HAP-1 (cell line): ENCODE measurements around the gene IFT81.
"Not testable (repeated sequence)": the region's sequence is repeated elsewhere in the genome, so short reads cannot be mapped to it uniquely, and the experiment has no call there.

Experiments
- DNase-seq, 2 experiments: peaks; one replicate each; pipeline ENCODE4 v3.0.0-alpha.2; 2016 to 2020; ENCODE audit warnings: low spot score in 2 of 2
- H3K27me3 ChIP-seq: fragments of 250-450 bp; sonication (Bioruptor Pico); 2 replicates; pipeline ENCODE4 v1.5.1; 2020; ENCODE audit warnings: low read depth, mild to moderate bottlenecking, moderate library complexity
- H3K36me3 ChIP-seq: fragments of 250-450 bp; sonication (Bioruptor Pico); replicated peaks from 2 replicates; pipeline ENCODE4 v1.5.1; 2020; ENCODE audit warnings: mild to moderate bottlenecking
- H3K4me1 ChIP-seq: fragments of 250-450 bp; sonication (Bioruptor Pico); 2 replicates; pipeline ENCODE4 v1.5.1; 2020; ENCODE audit warnings: mild to moderate bottlenecking
- H3K4me3 ChIP-seq: fragments of 250-450 bp; sonication (Bioruptor Pico); 2 replicates; pipeline ENCODE4 v1.5.1; 2020; ENCODE audit warnings: mild to moderate bottlenecking, moderate library complexity
- H3K9me3 ChIP-seq: fragments of 250-450 bp; sonication (Bioruptor Pico); 2 replicates; pipeline ENCODE4 v1.5.1; 2020; ENCODE audit warnings: mild to moderate bottlenecking, moderate library complexity
- in situ Hi-C: fragments of 300-500 bp; cut with MboI; formaldehyde crosslinking; loops from 3 replicates; pipeline ENCODE4 v1.14.3; 2020; ENCODE audit warnings: low sequenced_read_pairs, inconsistent platforms, mixed read lengths

The IFT81 gene, protein sequence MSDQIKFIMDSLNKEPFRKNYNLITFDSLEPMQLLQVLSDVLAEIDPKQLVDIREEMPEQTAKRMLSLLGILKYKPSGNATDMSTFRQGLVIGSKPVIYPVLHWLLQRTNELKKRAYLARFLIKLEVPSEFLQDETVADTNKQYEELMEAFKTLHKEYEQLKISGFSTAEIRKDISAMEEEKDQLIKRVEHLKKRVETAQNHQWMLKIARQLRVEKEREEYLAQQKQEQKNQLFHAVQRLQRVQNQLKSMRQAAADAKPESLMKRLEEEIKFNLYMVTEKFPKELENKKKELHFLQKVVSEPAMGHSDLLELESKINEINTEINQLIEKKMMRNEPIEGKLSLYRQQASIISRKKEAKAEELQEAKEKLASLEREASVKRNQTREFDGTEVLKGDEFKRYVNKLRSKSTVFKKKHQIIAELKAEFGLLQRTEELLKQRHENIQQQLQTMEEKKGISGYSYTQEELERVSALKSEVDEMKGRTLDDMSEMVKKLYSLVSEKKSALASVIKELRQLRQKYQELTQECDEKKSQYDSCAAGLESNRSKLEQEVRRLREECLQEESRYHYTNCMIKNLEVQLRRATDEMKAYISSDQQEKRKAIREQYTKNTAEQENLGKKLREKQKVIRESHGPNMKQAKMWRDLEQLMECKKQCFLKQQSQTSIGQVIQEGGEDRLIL

GRCh38 chr12:110124269-110124995 lies at the start of gene IFT81:
Gene IFT81 (plus strand): TSS chr12:110124357. CDS start chr12:110127381, 3,024 bp downstream.
- peaks cover 23% of the 10 kb centered on the region for H3K4me1 ChIP-seq
- in situ Hi-C loops, result loop anchor here (25.0 kb wide), 1 partner anchor 163 kb away; the partner anchor contains the start of gene ATP2A2
- DNase-seq, result peak; percentile 80 to 97
- H3K9me3 ChIP-seq, result no peaks in the 10 kb centered on the region
- H3K4me3 ChIP-seq, result peak within 1 kb of the TSS; percentile 89
- no peaks in the 10 kb centered on the region for H3K27me3 ChIP-seq
- H3K36me3 ChIP-seq, result peaks cover 12% of the 10 kb centered on the region

DNA sequence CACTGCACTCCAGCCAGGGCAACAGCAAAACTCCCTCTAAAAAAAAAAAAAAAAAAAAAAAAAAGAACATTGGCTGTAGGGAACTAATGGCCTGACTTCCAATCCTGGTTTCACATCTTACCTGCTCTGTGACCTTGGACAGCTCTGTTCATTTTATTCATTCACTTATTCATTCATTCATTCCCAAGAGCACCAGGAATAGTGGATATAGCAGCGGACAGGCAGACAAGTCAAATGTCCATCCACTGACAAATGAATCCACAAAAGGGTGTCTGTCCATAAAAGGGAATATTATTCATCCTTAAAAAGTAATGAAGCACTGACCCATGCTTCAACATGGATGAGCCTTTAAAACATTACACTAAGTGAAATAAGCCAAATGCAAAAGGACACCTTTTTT lies 48.3 kb upstream of the IFT81 start:
- H3K9me3 ChIP-seq, result no peaks in the 10 kb centered on the region
- peaks cover 4% of the 10 kb centered on the region for H3K4me1 ChIP-seq
- DNase-seq, result no peak
- in situ Hi-C loops, result loop anchor here (25.0 kb wide), 1 partner anchor 536 kb away; the partner anchor contains the start of gene TCTN1
- no peak overlapping the region for H3K4me3 ChIP-seq
- H3K27me3 ChIP-seq, result no peaks in the 10 kb centered on the region; the same call in 1 of the 2 replicates
- H3K36me3 ChIP-seq, result no peaks in the 10 kb centered on the region

DNA sequence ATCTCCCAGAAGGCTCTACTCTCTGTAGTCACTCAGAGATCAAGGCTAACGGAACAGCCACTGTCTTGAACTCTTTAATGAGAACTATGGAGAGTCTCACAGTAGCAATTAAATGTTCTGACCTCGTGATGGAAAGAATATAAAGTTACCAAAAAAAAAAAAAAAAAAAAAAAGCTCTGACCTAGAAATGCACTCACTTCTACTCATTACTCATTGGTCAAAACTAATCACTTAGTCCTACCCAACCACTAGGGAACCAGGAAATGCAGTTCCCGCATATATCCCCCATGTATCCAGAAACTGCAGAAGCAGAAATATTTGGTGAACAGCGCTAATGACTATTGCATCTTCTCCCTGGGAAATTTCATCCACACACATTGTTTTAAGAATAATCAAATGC lies 46.4 kb upstream of the IFT81 start:
- H3K27me3 ChIP-seq, result no peaks in the 10 kb centered on the region; the same call in 1 of the 2 replicates
- H3K4me3 ChIP-seq, result no peak overlapping the region
- DNase-seq, result no peak
- peaks cover 4% of the 10 kb centered on the region for H3K4me1 ChIP-seq
- no peaks in the 10 kb centered on the region for H3K9me3 ChIP-seq
- H3K36me3 ChIP-seq, result no peaks in the 10 kb centered on the region
- in situ Hi-C loops, result loop anchor here (25.0 kb wide), 1 partner anchor 535 kb away; the partner anchor contains the start of gene TCTN1

GRCh38 chr12:110079477-110080400 lies 44.4 kb upstream of the IFT81 start:
- Histone ChIP-seq H3K4me3 (no peak overlapping the region), H3K27me3 (no peaks in the 10 kb centered on the region), H3K36me3 (no peaks in the 10 kb centered on the region), H3K9me3 (no peaks in the 10 kb centered on the region), H3K4me1 (peaks cover 4% of the 10 kb centered on the region)
- in situ Hi-C loops, result loop anchor here (25.0 kb wide), 1 partner anchor 533 kb away; the partner anchor contains the start of gene TCTN1
- DNase-seq, result peak; percentile 4 to 46

GRCh38 chr12:110080410-110080809 lies 43.7 kb upstream of the IFT81 start:
- Histone ChIP-seq H3K4me1 (peaks cover 4% of the 10 kb centered on the region), H3K9me3 (no peaks in the 10 kb centered on the region), H3K36me3 (no peaks in the 10 kb centered on the region), H3K27me3 (no peaks in the 10 kb centered on the region), H3K4me3 (no peak overlapping the region)
- DNase-seq, result no peak
- in situ Hi-C loops, result loop anchor here (25.0 kb wide), 1 partner anchor 532 kb away; the partner anchor contains the start of gene TCTN1

DNA sequence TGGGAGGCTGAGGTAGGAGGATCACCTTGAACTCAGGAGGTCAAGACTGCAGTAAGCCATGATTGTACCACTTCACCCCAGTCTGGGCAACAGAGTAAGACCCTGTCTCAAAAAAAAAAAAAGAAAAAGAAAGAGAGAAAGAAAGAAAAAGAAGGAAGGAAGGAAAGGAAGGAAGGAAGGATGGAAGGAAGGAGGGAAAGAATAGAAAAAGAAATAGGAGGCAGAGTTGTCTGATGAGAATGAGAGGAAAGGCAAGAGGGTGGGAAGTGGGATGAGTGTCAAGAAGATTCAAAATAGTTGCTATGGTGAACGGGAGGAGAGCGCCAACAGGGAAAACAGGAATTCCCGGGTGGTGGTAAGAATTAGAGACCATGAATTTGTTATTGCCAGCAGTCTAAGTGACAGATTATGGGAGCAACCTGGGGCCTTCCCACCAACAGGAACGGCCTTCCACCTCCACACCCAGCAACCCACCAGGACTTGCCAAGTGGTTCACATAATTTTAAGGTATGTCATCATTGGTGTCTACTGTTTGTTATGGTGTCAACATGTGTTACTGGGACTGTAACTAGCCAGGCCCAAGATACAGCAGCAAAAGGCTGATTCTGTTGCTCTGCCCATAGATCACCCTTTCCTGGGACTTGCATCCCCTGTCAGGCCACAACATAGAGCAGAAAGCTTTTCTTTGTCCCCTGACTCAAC lies 39.7 kb upstream of the IFT81 start:
- Histone ChIP-seq H3K4me3 (no peak overlapping the region), H3K36me3 (no peaks in the 10 kb centered on the region), H3K4me1 (peaks cover 4% of the 10 kb centered on the region), H3K27me3 (peaks cover 5% of the 10 kb centered on the region; the same call in 1 of the 2 replicates), H3K9me3 (no peaks in the 10 kb centered on the region)
- in situ Hi-C loops, result loop anchor here (25.0 kb wide), 1 partner anchor 528 kb away; the partner anchor contains the start of gene TCTN1
- no peak for DNase-seq

GRCh38 chr12:110088216-110088615 lies 35.9 kb upstream of the IFT81 start:
- in situ Hi-C loops, result loop anchor here (25.0 kb wide), 1 partner anchor 524 kb away; the partner anchor contains the start of gene TCTN1
- DNase-seq, H3K27me3 ChIP-seq, H3K4me3 ChIP-seq, H3K4me1 ChIP-seq, H3K36me3 ChIP-seq, H3K9me3 ChIP-seq: not testable (repeated sequence)

DNA sequence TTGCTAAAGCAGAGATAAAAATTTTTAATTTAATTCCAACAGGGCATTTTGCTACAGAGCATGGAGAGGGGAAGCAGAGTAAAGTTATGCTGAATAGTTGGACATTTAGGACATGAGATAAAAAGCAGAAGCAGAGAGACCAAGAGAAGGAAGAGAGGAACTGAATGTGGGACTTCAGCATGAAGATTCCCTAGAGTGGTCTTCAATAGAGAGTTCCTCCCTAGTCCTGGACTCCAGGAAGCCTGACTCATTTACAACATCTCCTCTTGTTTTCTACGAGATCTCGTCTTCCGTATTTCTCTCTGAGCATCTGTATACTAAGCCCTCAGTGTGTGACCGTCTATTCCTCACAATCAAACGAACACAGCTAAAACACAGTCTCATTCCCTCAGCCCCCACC lies 35.2 kb upstream of the IFT81 start:
- no peak for DNase-seq
- no peak overlapping the region for H3K4me3 ChIP-seq
- no peaks in the 10 kb centered on the region for H3K9me3 ChIP-seq
- H3K36me3 ChIP-seq, result no peaks in the 10 kb centered on the region
- in situ Hi-C loops, result loop anchor here (25.0 kb wide), 1 partner anchor 523 kb away; the partner anchor contains the start of gene TCTN1
- H3K27me3 ChIP-seq, result peaks cover 8% of the 10 kb centered on the region
- H3K4me1 ChIP-seq, result no peaks in the 10 kb centered on the region

DNA sequence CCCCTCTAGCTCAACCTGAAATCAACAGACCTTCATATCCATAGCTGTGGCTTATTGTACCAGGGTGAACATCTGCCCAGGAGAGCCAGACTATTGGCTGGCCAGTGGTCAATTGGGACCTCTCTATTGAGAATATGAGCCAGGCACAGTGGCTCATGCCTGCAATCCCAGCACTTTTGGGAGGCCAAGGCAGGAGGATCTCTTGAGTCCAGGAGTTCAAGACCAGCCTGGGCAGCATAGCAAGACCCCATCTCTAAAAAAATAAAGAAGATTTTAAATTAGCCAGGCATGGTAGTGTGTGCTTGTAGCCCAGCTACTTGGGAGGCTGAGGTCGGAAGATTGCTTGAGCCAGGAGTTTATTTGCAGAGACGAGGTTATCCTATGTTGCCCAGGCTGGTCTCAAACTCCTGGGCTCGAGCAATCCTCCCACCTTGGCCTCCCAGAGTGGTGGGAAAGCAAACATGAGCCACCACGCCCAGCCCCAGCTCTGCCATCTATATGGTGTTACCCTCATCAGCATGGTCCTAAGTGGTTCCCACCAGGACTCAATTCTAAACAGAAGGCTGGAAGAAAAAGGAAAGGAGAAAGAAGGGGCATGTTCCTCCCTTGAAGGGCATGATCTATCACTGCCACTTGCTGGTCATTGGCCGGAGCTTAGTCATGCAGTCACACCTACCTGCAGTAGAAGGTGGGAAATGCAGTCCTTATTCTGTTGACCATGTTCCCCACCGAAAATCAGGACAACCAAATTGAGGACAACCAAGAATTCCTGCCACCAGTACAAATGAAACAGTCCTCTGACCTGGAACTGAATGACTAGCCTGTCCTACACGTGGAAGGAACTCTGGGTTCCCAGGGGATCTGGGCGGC lies 33.7 kb upstream of the IFT81 start:
- Histone ChIP-seq H3K4me1 (no peaks in the 10 kb centered on the region), H3K36me3 (no peaks in the 10 kb centered on the region), H3K9me3 (no peaks in the 10 kb centered on the region), H3K4me3 (no peak overlapping the region), H3K27me3 (peaks cover 8% of the 10 kb centered on the region)
- no peak for DNase-seq
- in situ Hi-C loops, result loop anchor here (25.0 kb wide), 1 partner anchor 522 kb away; the partner anchor contains the start of gene TCTN1

GRCh38 chr12:110091136-110091711 lies 32.9 kb upstream of the IFT81 start:
- no peaks in the 10 kb centered on the region for H3K4me1 ChIP-seq
- in situ Hi-C loops, result loop anchor here (25.0 kb wide), 1 partner anchor 521 kb away; the partner anchor contains the start of gene TCTN1
- H3K27me3 ChIP-seq, result peaks cover 8% of the 10 kb centered on the region
- no peak overlapping the region for H3K4me3 ChIP-seq
- no peaks in the 10 kb centered on the region for H3K36me3 ChIP-seq
- no peaks in the 10 kb centered on the region for H3K9me3 ChIP-seq
- no peak for DNase-seq
